SK-N-SH (cell line): Measurements from ENCODE around the gene RNF217. TPM values are rescaled to one million over a fixed set of nuclear protein-coding genes. Genes with fewer than 3 reads are reported as not detected.

Experiments
- CTCF ChIA-PET: fragments of 300-600, 350-600 bp; formaldehyde crosslinking; extraction: SDS; loops from one replicate; lab custom pipeline; 2021; lab: Yijun Ruan, JAX
- POLR2A ChIA-PET: fragments of 350-600 bp; sonication (Branson Sonifier 250); formaldehyde crosslinking; extraction: SDS; loops from one replicate; lab custom pipeline; 2020; ENCODE audit warnings: antibody characterized with exemption, inconsistent platforms; lab: Yijun Ruan, JAX
- DNase-seq: peaks from one replicate; pipeline ENCODE4 v3.0.0; 2012
- H2AFZ ChIP-seq: fragments of 200-600 bp; sonication (generic); 2 replicates; pipeline ENCODE4 v1.8.1; 2016; ENCODE audit warnings: antibody characterized with exemption, mild to moderate bottlenecking, low read depth
- H3F3A ChIP-seq: fragments of 200-600 bp; sonication (generic); replicated peaks from 2 replicates; pipeline ENCODE3; 2016; ENCODE audit warnings: antibody characterized with exemption, mild to moderate bottlenecking; ENCODE audit not compliant: insufficient read depth
- H3K27ac ChIP-seq, 2 experiments: fragments of 200-500 bp in 1 of 2; fragments of 200-600 bp in 1 of 2; sonication (Bioruptor generic) in 1 of 2; sonication (generic), shearing (Covaris generic) in 1 of 2; 2 replicates each; pipeline versions ENCODE4 v1.5.1 to v1.6.1; 2014 to 2016; ENCODE audit warnings: low read depth in 2 of 2, inconsistent platforms in 1 of 2, low read length in 1 of 2, mild to moderate bottlenecking in 1 of 2, mixed read lengths in 1 of 2
- H3K27me3 ChIP-seq: fragments of 200-600 bp; sonication (generic), shearing (Covaris generic); 2 replicates; pipeline ENCODE4 v1.6.1; 2016; ENCODE audit warnings: mixed run types; ENCODE audit not compliant: insufficient read depth
- H3K36me3 ChIP-seq, 2 experiments: fragments of 200-500 bp in 1 of 2; fragments of 200-600 bp in 1 of 2; sonication (Bioruptor generic) in 1 of 2; sonication (generic) in 1 of 2; replicated peaks in 1 of 2; 2 replicates each; pipeline versions ENCODE3 to v1.5.1; 2014 to 2016; ENCODE audit warnings: low read length in 1 of 2, mild to moderate bottlenecking in 1 of 2; ENCODE audit not compliant: insufficient read depth in 2 of 2, control insufficient read depth in 1 of 2
- H3K4me1 ChIP-seq, 2 experiments: fragments of 200-500 bp in 1 of 2; fragments of 200-600 bp in 1 of 2; sonication (Bioruptor generic) in 1 of 2; sonication (generic), shearing (Covaris generic) in 1 of 2; 2 replicates each; pipeline versions ENCODE4 v1.5.1 to v1.6.1; 2014 to 2016; ENCODE audit warnings: low read depth in 1 of 2, low read length in 1 of 2, mixed run types in 1 of 2; ENCODE audit not compliant: insufficient read depth in 2 of 2, control insufficient read depth in 1 of 2
- H3K4me2 ChIP-seq: fragments of 200-600 bp; sonication (generic), shearing (Covaris generic); 2 replicates; pipeline ENCODE4 v1.6.1; 2017; ENCODE audit warnings: mixed run types
- H3K4me3 ChIP-seq, 2 experiments: fragments of 200-500 bp in 1 of 2; fragments of 200-600 bp in 1 of 2; sonication (Bioruptor generic) in 1 of 2; sonication (generic), shearing (Covaris generic) in 1 of 2; 2 replicates each; pipeline versions ENCODE4 v1.5.1 to v1.8.1; 2014 to 2016; ENCODE audit warnings: low read depth in 2 of 2, inconsistent platforms in 1 of 2, low read length in 1 of 2, mild to moderate bottlenecking in 1 of 2, mixed read lengths in 1 of 2, moderate library complexity in 1 of 2
- H3K79me2 ChIP-seq: fragments of 200-600 bp; sonication (generic); 2 replicates; pipeline ENCODE4 v1.8.1; 2017; ENCODE audit warnings: mild to moderate bottlenecking; ENCODE audit not compliant: insufficient read depth
- H3K9ac ChIP-seq: fragments of 200-600 bp; sonication (generic); 2 replicates; pipeline ENCODE4 v1.6.1; 2017; ENCODE audit warnings: mixed run types
- H3K9me2 ChIP-seq: fragments of 200-600 bp; sonication (generic); 2 replicates; pipeline ENCODE4 v1.6.1; 2017; ENCODE audit warnings: mixed run types
- H3K9me3 ChIP-seq: fragments of 200-600 bp; sonication (generic); 2 replicates; pipeline ENCODE4 v1.6.1; 2017; ENCODE audit warnings: mixed run types, mild to moderate bottlenecking, moderate library complexity
- H4K20me1 ChIP-seq: fragments of 200-600 bp; sonication (generic); 2 replicates; pipeline ENCODE4 v1.6.1; 2017; ENCODE audit warnings: mild to moderate bottlenecking, mixed run types; ENCODE audit not compliant: insufficient read depth
- EP300 ChIP-seq, 2 experiments: IDR thresholded peaks; 2 replicates each; pipeline versions ENCODE4 v1.4.0 to v1.6.1; 2012; ENCODE audit warnings: borderline replicate concordance in 1 of 2, low read depth in 1 of 2, low read length in 1 of 2
- FOSL2 ChIP-seq: IDR thresholded peaks from 2 replicates; pipeline ENCODE4 v1.4.0; 2012; ENCODE audit warnings: low read depth, mild to moderate bottlenecking, moderate library complexity, borderline replicate concordance
- IRF3 ChIP-seq: fragments of 150-350 bp; IDR thresholded peaks from 2 replicates; pipeline ENCODE4 v1.6.1; 2016; ENCODE audit warnings: mild to moderate bottlenecking, low read depth, low read length
- MAX ChIP-seq: IDR thresholded peaks from 2 replicates; pipeline ENCODE4 v1.4.0; 2012; ENCODE audit warnings: low read depth
- NFIC ChIP-seq: IDR thresholded peaks from 2 replicates; pipeline ENCODE4 v1.4.0; 2012; ENCODE audit warnings: borderline replicate concordance
- NRF1 ChIP-seq: IDR thresholded peaks from 2 replicates; pipeline ENCODE4 v1.6.1; 2012; ENCODE audit warnings: low read depth, mild to moderate bottlenecking, low read length
- RAD21 ChIP-seq: IDR thresholded peaks from 2 replicates; pipeline ENCODE4 v1.6.1; 2012; ENCODE audit warnings: mild to moderate bottlenecking, low read length
- RCOR1 ChIP-seq: fragments of 150-350 bp; IDR thresholded peaks from 2 replicates; pipeline ENCODE4 v1.6.1; 2017; ENCODE audit warnings: antibody characterized with exemption, low read length
- REST ChIP-seq: IDR thresholded peaks from 2 replicates; pipeline ENCODE4 v1.6.1; 2012; ENCODE audit warnings: mild to moderate bottlenecking, low read depth, low read length, moderate library complexity
- SMC3 ChIP-seq: IDR thresholded peaks from 2 replicates; pipeline ENCODE4 v1.6.1; 2012; ENCODE audit warnings: low read depth, low read length, improper control_type of control experiment
- TAF1 ChIP-seq: IDR thresholded peaks from 2 replicates; pipeline ENCODE4 v1.6.1; 2012; ENCODE audit warnings: low read depth, mild to moderate bottlenecking, low read length, moderate library complexity, borderline replicate concordance
- TCF12 ChIP-seq: IDR thresholded peaks from 2 replicates; pipeline ENCODE4 v1.4.0; 2012
- TEAD4 ChIP-seq: IDR thresholded peaks from 2 replicates; pipeline ENCODE4 v1.4.0; 2012; ENCODE audit warnings: mild to moderate bottlenecking, borderline replicate concordance; ENCODE audit not compliant: insufficient read depth
- USF1 ChIP-seq: IDR thresholded peaks from 2 replicates; pipeline ENCODE4 v1.4.0; 2012; ENCODE audit warnings: low read depth, borderline replicate concordance
- WGBS: methylation state at CpG from one replicate; pipeline ENCODE4 v1.1.6; 2017; ENCODE audit warnings: low lambda C conversion rate; 5-methylcytosine and 5-hydroxymethylcytosine counted together
- polyA plus RNA-seq, 3 experiments: library from polyadenylated mRNA; depleted of rRNA; stranded (reverse); fragments of >200 nt; gene quantifications; 2 replicates each; pipeline ENCODE4 v1.2.3, GENCODE V29; 2012

RNF217 gene
- polyA plus RNA-seq, 1 of the 3 experiments (the other 2 are of a cell fraction): 0.28 TPM

GRCh38 chr6:125057392-125058246 lies 95.4 kb downstream of the RNF217 start:
- Histone ChIP-seq H3K9me2 (no peaks in the 10 kb centered on the region), H3K4me2 (no peak overlapping the region), H4K20me1 (no peaks in the 10 kb centered on the region), H3K9me3 (no peaks in the 10 kb centered on the region), H3K79me2 (no peaks in the 10 kb centered on the region), H2AFZ (no peak overlapping the region), H3K9ac (no peak overlapping the region), H3K27ac (no peak overlapping the region), H3F3A (no peaks in the 10 kb centered on the region), H3K4me3 (no peak overlapping the region), H3K4me1 (no peaks in the 10 kb centered on the region), H3K27me3 (no peaks in the 10 kb centered on the region; the same call in 1 of the 2 replicates), H3K36me3 (no peaks in the 10 kb centered on the region)
- WGBS: 11% methylated on average over 5 of the region's 5 CpGs
- POLR2A ChIA-PET: no interaction called here
- no peak for TF ChIP-seq TAF1
- TF ChIP-seq RCOR1: no peak
- no peak for TF ChIP-seq NRF1
- no peak for TF ChIP-seq MAX
- TF ChIP-seq FOSL2: no peak
- no peak for TF ChIP-seq SMC3
- no peak for TF ChIP-seq TCF12
- TF ChIP-seq EP300 (IDR thresholded peaks at IDR 0.05; ENCODE audit: borderline replicate concordance in 1 of 2, low read depth in 1 of 2, low read length in 1 of 2): no peak
- no peak for TF ChIP-seq NFIC
- TF ChIP-seq TEAD4: no peak
- DNase-seq: no peak
- CTCF ChIA-PET: interaction anchor here (0.6 to 1.3 kb wide), 2 partner anchors 10 to 59 kb away, joined by 3 to 6 read pairs; no protein-coding TSS in a partner anchor

GRCh38 chr6:125058546-125058945 lies 96.3 kb downstream of the RNF217 start:
- no peak overlapping the region for H2AFZ ChIP-seq
- no peak overlapping the region for H3K4me3 ChIP-seq
- no peaks in the 10 kb centered on the region for H3K4me1 ChIP-seq
- H3K36me3 ChIP-seq: no peaks in the 10 kb centered on the region
- H3K9ac ChIP-seq: no peak overlapping the region
- no peaks in the 10 kb centered on the region for H3K9me2 ChIP-seq
- 5% methylated on average over 1 of the region's 1 CpG for WGBS
- H3K79me2 ChIP-seq: no peaks in the 10 kb centered on the region
- no peak overlapping the region for H3K4me2 ChIP-seq
- DNase-seq: no peak
- no peaks in the 10 kb centered on the region for H4K20me1 ChIP-seq
- CTCF ChIA-PET: no interaction called here
- no peaks in the 10 kb centered on the region for H3K9me3 ChIP-seq
- no peaks in the 10 kb centered on the region; the same call in 1 of the 2 replicates for H3K27me3 ChIP-seq
- POLR2A ChIA-PET: no interaction called here
- no peak overlapping the region for H3K27ac ChIP-seq
- H3F3A ChIP-seq: no peaks in the 10 kb centered on the region
- TF ChIP-seq MAX (no peak), RAD21 (no peak)

- ChIA-PET POLR2A (no interaction called here), CTCF (no interaction called here)
- Histone ChIP-seq H3K79me2 (no peaks in the 10 kb centered on the region), H3K27me3 (no peaks in the 10 kb centered on the region; the same call in 1 of the 2 replicates), H3K27ac (no peak overlapping the region), H3F3A (no peaks in the 10 kb centered on the region), H3K4me2 (no peak overlapping the region), H3K36me3 (no peaks in the 10 kb centered on the region), H3K9ac (no peak overlapping the region), H3K4me1 (no peaks in the 10 kb centered on the region), H4K20me1 (no peaks in the 10 kb centered on the region), H3K9me2 (no peaks in the 10 kb centered on the region), H3K4me3 (no peak overlapping the region), H2AFZ (no peak overlapping the region), H3K9me3 (no peaks in the 10 kb centered on the region)
- DNase-seq: no peak
- WGBS: 30% methylated on average over 2 of the region's 2 CpGs
- no peak for TF ChIP-seq EP300 (IDR thresholded peaks at IDR 0.05; ENCODE audit: borderline replicate concordance in 1 of 2, low read depth in 1 of 2, low read length in 1 of 2)
- TF ChIP-seq IRF3: no peak
- no peak for TF ChIP-seq REST
- TF ChIP-seq USF1: no peak
These were observed 101.1 kb downstream of the RNF217 start for GRCh38 chr6:125063307-125063706.
